HFFc6 (cell line): ENCODE results near the gene ARHGAP4. TPM values are rescaled to one million over a fixed set of nuclear protein-coding genes. Genes with fewer than 3 reads are reported as not detected.
A peak's percentile ranks its signal among the peaks of the same experiment; 100 is the strongest.

Experiments
- DNase-seq: peaks from one replicate; pipeline ENCODE4 v3.0.0-alpha.2; 2018
- H3K27ac Mint-ChIP-seq: 2 replicates; pipeline ENCODE4 v1.8.0; 2020; ENCODE audit warnings: mild to moderate bottlenecking, mixed read lengths
- H3K27me3 Mint-ChIP-seq: 2 replicates; pipeline ENCODE4 v1.8.0; 2021; ENCODE audit warnings: mild to moderate bottlenecking, moderate library complexity, mixed read lengths; ENCODE audit not compliant: insufficient read depth
- H3K36me3 Mint-ChIP-seq: 2 replicates; pipeline ENCODE4 v1.8.0; 2021; ENCODE audit warnings: low read depth, mixed read lengths
- H3K4me1 Mint-ChIP-seq: 2 replicates; pipeline ENCODE4 v1.8.0; 2020; ENCODE audit warnings: low read depth, mixed read lengths
- H3K4me3 Mint-ChIP-seq: 2 replicates; pipeline ENCODE4 v1.8.0; 2020; ENCODE audit warnings: mild to moderate bottlenecking, moderate library complexity, mixed read lengths
- H3K9me3 Mint-ChIP-seq: 2 replicates; pipeline ENCODE4 v1.8.0; 2020; ENCODE audit warnings: mild to moderate bottlenecking, mixed read lengths
- long read RNA-seq: library from polyadenylated mRNA; unstranded; transcript quantifications from one replicate; pipeline ENCODE4 v2.0.0, GENCODE V29; 2019
- total RNA-seq, 6 experiments: library from RNA; stranded (reverse); fragmentation: NEBNext Ultra II Directional; extraction: Animal tissue kit (Norgen Biotek cat#: 25700); gene quantifications; 2 replicates in 1 of 6; 3 replicates in 5 of 6; pipeline ENCODE4 v1.2.3, GENCODE V29; 2021
- TF ChIP-seq, protein P1 (sequence below): fragments of 200-600 bp; sonication (generic); IDR thresholded peaks from 2 replicates; pipeline ENCODE4 v1.5.0; 2021; ENCODE audit warnings: antibody characterized with exemption, mild to moderate bottlenecking

ARHGAP4 gene
- total RNA-seq, result under 1 TPM; 0.18 to 0.63 (median 0.48) TPM
- long read RNA-seq, result 0 reads

DNA sequence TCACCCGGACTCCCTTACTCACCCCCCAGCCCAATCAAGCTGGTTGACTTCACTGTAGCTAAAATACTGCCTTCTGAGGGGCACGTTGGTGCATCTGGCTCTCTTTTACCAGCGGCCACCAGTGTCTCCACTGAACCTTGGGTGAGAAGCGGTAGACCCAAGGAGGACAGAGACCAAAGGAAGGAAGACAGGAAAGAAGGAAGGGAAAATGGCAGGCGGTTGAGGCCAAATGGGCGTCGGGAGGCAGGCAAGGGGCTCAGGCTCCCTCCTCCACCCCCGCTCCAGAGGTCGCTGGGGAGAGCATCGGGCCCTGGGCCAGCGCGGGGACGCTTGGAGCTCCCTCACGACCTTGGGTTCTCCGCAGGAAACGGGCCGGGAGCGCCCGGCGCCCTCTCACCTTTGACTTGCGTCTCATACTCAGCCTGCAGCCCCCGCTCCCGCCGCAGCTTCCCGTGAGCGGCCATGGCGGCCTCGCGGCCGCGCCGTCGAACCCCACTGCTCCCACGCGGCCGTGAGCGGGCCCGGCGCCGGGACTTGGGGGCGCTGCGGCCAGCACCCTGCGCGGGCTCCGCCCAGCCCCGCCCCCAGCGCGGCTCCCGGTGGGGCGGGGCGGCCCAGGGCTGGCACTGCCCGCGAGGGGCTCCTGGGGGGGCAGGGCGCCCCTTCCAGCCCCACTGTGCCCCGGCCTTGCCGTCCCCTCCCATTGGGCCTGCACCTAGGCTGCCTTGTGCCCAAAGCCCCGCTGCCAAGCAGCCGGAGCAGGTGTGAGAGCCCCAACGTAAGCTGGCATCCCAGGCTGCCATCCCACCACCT, at the start of gene ARHGAP4:
Gene ARHGAP4, minus strand, starts transcription at position 526 of the 813 bp plus-strand sequence. Its CDS starts 62 bp downstream, at position 464.
- Mint-ChIP-seq H3K36me3 (no peaks in the 10 kb centered on the region), H3K9me3 (no peaks in the 10 kb centered on the region), H3K27me3 (no peaks in the 10 kb centered on the region), H3K4me1 (peaks cover 25% of the 10 kb centered on the region), H3K27ac (peak within 1 kb of the TSS; percentile 87; the same call in 1 of the 2 replicates), H3K4me3 (peak within 1 kb of the TSS; percentile 83)
- no peak for DNase-seq
- TF ChIP-seq, protein P1, sequence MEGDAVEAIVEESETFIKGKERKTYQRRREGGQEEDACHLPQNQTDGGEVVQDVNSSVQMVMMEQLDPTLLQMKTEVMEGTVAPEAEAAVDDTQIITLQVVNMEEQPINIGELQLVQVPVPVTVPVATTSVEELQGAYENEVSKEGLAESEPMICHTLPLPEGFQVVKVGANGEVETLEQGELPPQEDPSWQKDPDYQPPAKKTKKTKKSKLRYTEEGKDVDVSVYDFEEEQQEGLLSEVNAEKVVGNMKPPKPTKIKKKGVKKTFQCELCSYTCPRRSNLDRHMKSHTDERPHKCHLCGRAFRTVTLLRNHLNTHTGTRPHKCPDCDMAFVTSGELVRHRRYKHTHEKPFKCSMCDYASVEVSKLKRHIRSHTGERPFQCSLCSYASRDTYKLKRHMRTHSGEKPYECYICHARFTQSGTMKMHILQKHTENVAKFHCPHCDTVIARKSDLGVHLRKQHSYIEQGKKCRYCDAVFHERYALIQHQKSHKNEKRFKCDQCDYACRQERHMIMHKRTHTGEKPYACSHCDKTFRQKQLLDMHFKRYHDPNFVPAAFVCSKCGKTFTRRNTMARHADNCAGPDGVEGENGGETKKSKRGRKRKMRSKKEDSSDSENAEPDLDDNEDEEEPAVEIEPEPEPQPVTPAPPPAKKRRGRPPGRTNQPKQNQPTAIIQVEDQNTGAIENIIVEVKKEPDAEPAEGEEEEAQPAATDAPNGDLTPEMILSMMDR, result no peak

DNA sequence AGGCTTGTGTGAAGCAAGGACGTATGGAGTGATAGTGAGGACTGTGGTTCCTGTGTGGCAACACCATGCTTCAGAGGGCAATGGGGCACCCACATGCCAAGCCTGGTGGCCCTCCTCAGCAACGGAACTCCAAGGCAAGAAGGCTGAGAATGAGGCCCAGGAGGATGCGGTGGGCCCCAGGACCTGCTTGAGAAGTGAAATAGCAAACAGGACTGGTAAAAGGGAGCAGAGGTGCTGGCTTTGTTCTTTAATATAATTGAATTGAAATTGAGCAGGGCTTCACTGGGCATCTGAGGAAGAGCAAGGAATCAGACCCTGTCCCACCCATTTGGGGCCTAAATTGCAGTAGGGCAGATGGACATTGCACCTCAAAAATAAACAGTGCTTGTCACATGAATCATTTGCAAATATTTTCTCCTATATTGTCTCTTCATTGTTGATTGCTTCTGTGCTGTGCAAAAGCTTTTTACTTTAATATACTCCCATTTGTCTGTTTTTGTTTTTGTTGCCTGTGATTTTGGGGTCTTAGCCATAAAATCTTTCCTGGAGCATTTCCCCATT, 48.7 kb upstream of the ARHGAP4 start:
- H3K9me3 Mint-ChIP-seq, result no peaks in the 10 kb centered on the region
- TF ChIP-seq, protein P1, result no peak
- peaks cover 2% of the 10 kb centered on the region for H3K27me3 Mint-ChIP-seq
- peaks cover 13% of the 10 kb centered on the region; the same call in 1 of the 2 replicates for H3K4me1 Mint-ChIP-seq
- H3K4me3 Mint-ChIP-seq, result no peak overlapping the region
- peaks cover 4% of the 10 kb centered on the region for H3K36me3 Mint-ChIP-seq
- no peak overlapping the region for H3K27ac Mint-ChIP-seq
- no peak for DNase-seq

DNA sequence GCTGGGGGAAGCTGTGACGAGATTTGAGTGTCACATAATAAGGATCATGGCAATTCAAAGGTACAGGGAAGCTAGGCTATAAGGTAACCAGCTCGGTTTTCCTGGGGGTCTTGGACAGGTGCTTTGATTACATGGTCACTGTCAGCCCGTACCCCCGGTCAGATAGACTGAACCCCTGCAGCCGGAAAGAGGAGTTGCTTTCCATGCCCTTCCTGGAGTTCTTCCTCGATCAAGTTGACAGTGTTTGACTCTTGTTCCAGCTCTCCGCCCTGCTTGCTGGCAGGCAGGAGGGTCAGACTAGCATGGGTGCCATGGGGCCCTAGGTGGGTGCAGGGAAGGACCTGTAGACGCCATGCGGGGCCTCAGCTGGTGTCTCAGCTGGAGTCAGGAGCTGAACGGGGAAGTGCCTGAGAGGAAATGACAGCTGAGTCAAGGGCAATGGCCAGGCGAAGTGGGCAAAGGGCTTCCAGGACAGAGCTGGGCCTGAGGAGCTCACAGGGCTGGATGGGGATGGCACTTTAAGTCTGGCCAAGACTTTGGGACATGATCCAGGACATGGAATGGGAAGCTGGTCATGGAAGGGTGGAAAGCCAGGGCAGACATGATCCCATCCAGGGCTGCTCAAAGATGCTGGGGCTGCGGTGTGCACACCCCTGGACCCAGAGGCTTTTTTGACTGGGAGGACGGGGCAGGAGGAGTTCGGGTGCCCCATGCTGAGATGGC, 48.1 kb upstream of the ARHGAP4 start:
- H3K27me3 Mint-ChIP-seq, result peaks cover 2% of the 10 kb centered on the region
- peaks cover 13% of the 10 kb centered on the region; the same call in 1 of the 2 replicates for H3K4me1 Mint-ChIP-seq
- H3K36me3 Mint-ChIP-seq, result peaks cover 8% of the 10 kb centered on the region
- no peaks in the 10 kb centered on the region for H3K9me3 Mint-ChIP-seq
- DNase-seq, result no peak
- H3K4me3 Mint-ChIP-seq, result no peak overlapping the region
- TF ChIP-seq, protein P1, result no peak
- H3K27ac Mint-ChIP-seq, result peak overlapping the region; percentile 54; the same call in 1 of the 2 replicates

DNA sequence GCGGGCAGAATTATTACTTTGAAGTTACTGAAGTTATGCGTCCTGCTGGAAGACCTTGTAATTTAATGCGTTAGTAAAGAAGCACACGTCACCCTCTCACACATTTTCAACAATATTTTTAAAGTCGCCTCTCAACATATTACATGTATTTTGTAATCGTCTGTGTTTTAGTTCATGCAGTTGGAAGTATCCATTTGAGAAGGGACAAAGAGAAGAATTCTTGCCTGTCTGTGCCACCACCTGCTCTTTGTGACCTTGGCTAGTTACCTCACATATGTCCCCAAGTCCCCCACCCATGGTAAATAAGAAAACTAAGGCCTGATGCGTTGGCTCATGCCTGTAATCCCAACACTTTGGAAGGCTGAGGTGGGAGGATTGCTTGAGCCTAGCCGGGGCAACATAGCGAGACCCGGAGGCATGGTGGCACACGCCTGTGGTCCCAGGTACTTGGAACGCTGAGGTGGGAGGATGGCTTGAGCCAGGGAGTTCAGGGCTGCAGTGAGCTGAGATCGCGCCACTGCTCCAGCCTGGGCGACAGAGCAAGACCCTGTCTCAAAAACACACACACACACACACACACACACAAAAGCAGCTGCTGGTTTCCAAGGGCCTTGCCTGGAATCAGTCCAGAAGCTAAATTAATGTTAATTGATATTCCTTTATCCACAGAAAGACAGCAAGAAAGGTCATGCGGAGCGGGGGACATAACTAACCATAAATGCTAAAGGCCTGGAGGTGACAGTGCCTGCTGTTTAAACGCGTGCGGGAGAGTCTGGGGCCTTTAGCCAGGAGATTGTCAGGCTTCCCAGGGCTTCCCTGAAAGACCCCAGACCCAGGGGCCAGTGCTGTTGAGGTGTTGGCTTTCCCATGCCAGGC, 47.3 kb upstream of the ARHGAP4 start:
- peaks cover 8% of the 10 kb centered on the region for H3K36me3 Mint-ChIP-seq
- peaks cover 15% of the 10 kb centered on the region for H3K4me1 Mint-ChIP-seq

More for the DNA sequence above, 47.3 kb upstream of the ARHGAP4 start:
- Mint-ChIP-seq H3K9me3 (no peaks in the 10 kb centered on the region), H3K4me3 (peak overlapping the region; percentile 90), H3K27ac (peak overlapping the region; percentile 93), H3K27me3 (peaks cover 2% of the 10 kb centered on the region)
- no peak for DNase-seq
- TF ChIP-seq, protein P1, result no peak
